WTC11 (cell line): ENCODE data around the gene OST4. TPM values are rescaled to one million over a fixed set of nuclear protein-coding genes. Genes with fewer than 3 reads are reported as not detected.

Source experiments
- ATAC-seq: fragments of 200-7000 bp; cut with Tn5 transposase; 2 replicates; pipeline ENCODE4 v1.10.0; 2021; ENCODE audit warnings: mild to moderate bottlenecking, moderate library complexity
- CTCF ChIA-PET: fragments of 300-600 bp; sonication (Branson Sonifier 250); formaldehyde crosslinking; loops from one replicate; lab custom pipeline; 2021; ENCODE audit warnings: antibody characterized with exemption; lab: Charles Lee
- POLR2A ChIA-PET: fragments of 350-600 bp; sonication (Branson Sonifier 250); formaldehyde crosslinking; loops from one replicate; lab custom pipeline; 2021; ENCODE audit warnings: antibody characterized with exemption; lab: Charles Lee
- DNase-seq: peaks from one replicate; pipeline ENCODE4 v3.0.0; 2021; ENCODE audit warnings: low spot score
- H3K27ac Mint-ChIP-seq: 2 replicates; pipeline ENCODE4 v1.8.0; 2021; ENCODE audit warnings: mixed read lengths
- H3K27me3 Mint-ChIP-seq: 2 replicates; pipeline ENCODE4 v1.8.0; 2021; ENCODE audit warnings: low read depth, mild to moderate bottlenecking, moderate library complexity, mixed read lengths
- H3K36me3 Mint-ChIP-seq: 2 replicates; pipeline ENCODE4 v1.8.0; 2021; ENCODE audit warnings: mixed read lengths
- H3K4me1 Mint-ChIP-seq: 2 replicates; pipeline ENCODE4 v1.8.0; 2022; ENCODE audit warnings: mixed read lengths
- H3K4me3 Mint-ChIP-seq: 2 replicates; pipeline ENCODE4 v1.8.0; 2021; ENCODE audit warnings: mild to moderate bottlenecking, moderate library complexity, mixed read lengths
- H3K9me3 Mint-ChIP-seq: 2 replicates; pipeline ENCODE4 v1.8.0; 2021; ENCODE audit warnings: mixed read lengths
- CBFB ChIP-seq: sonication (generic); formaldehyde crosslinking; IDR thresholded peaks from 2 replicates; pipeline ENCODE4 v1.8.1; 2022; ENCODE audit warnings: mild to moderate bottlenecking, low read depth, missing genetic modification reagents
- ETV6 ChIP-seq: sonication (generic); formaldehyde crosslinking; IDR thresholded peaks from 2 replicates; pipeline ENCODE4 v1.8.1; 2022; ENCODE audit warnings: mild to moderate bottlenecking, missing genetic modification reagents
- GRHL2 ChIP-seq: fragments of 250-450 bp; sonication (Bioruptor Pico); IDR thresholded peaks from 2 replicates; pipeline ENCODE4 v1.8.0; 2022; ENCODE audit warnings: mild to moderate bottlenecking, moderate library complexity; ENCODE audit not compliant: insufficient replicate concordance, severe bottlenecking
- JAZF1 ChIP-seq: fragments of 250-450 bp; sonication (Bioruptor Pico); IDR thresholded peaks from 2 replicates; pipeline ENCODE4 v1.9.0; 2021; ENCODE audit warnings: moderate library complexity, mild to moderate bottlenecking, inconsistent platforms
- JUN ChIP-seq: sonication (generic); formaldehyde crosslinking; IDR thresholded peaks from 2 replicates; pipeline ENCODE4 v1.8.0; 2023; ENCODE audit warnings: mild to moderate bottlenecking, missing genetic modification reagents
- OVOL2 ChIP-seq: fragments of 250-450 bp; sonication (Bioruptor Pico); IDR thresholded peaks from 2 replicates; pipeline ENCODE4 v1.9.0; 2021; ENCODE audit warnings: mild to moderate bottlenecking, borderline replicate concordance
- SP1 ChIP-seq: sonication (generic); formaldehyde crosslinking; conservative IDR thresholded peaks from 2 replicates; pipeline ENCODE4 v1.8.1; 2022; ENCODE audit warnings: missing genetic modification reagents
- TCF7 ChIP-seq: sonication (generic); formaldehyde crosslinking; IDR thresholded peaks from 2 replicates; pipeline ENCODE4 v1.8.0; 2022; ENCODE audit warnings: mild to moderate bottlenecking, low read depth, missing genetic modification reagents, moderate library complexity
- TP53 ChIP-seq: sonication (generic); formaldehyde crosslinking; IDR thresholded peaks from 2 replicates; pipeline ENCODE4 v1.8.1; 2023; ENCODE audit warnings: mild to moderate bottlenecking, missing genetic modification reagents
- ZBTB21 ChIP-seq: sonication (generic); formaldehyde crosslinking; IDR thresholded peaks from 2 replicates; pipeline ENCODE4 v1.8.1; 2023; ENCODE audit warnings: mild to moderate bottlenecking, missing genetic modification reagents, borderline replicate concordance
- ZNF121 ChIP-seq: sonication (generic); formaldehyde crosslinking; IDR thresholded peaks from 2 replicates; pipeline ENCODE4 v1.8.0; 2023; ENCODE audit warnings: missing genetic modification reagents
- ZNF232 ChIP-seq: sonication (generic); formaldehyde crosslinking; IDR thresholded peaks from 2 replicates; pipeline ENCODE4 v1.8.0; 2022; ENCODE audit warnings: mild to moderate bottlenecking, missing genetic modification reagents
- ZNF423 ChIP-seq: fragments of 250-450 bp; sonication (Bioruptor Pico); IDR thresholded peaks from 2 replicates; pipeline ENCODE4 v2.1.2; 2022; ENCODE audit warnings: mild to moderate bottlenecking, moderate library complexity
- total RNA-seq: library from RNA; stranded (reverse); gene quantifications from 3 replicates; pipeline ENCODE4 v1.2.3, GENCODE V29; 2021
- TF ChIP-seq, protein P1 (sequence below): sonication (generic); formaldehyde crosslinking; IDR thresholded peaks from 2 replicates; pipeline ENCODE4 v1.8.1; 2023; ENCODE audit warnings: mild to moderate bottlenecking, missing genetic modification reagents, moderate library complexity
- TF ChIP-seq, protein P2 (sequence below): sonication (generic); formaldehyde crosslinking; IDR thresholded peaks from 2 replicates; pipeline ENCODE4 v1.8.1; 2023; ENCODE audit warnings: mild to moderate bottlenecking, missing genetic modification reagents, moderate library complexity
- TF ChIP-seq, protein P3 (sequence below): sonication (generic); formaldehyde crosslinking; IDR thresholded peaks from 2 replicates; pipeline ENCODE4 v1.8.1; 2022; ENCODE audit warnings: missing genetic modification reagents, borderline replicate concordance
- TF ChIP-seq, protein P4 (sequence below): fragments of 200-600 bp; IDR thresholded peaks from 2 replicates; pipeline ENCODE4 v1.8.0; 2022; ENCODE audit warnings: antibody characterized with exemption
- TF ChIP-seq, protein P5 (sequence below): sonication (generic); formaldehyde crosslinking; IDR thresholded peaks from 2 replicates; pipeline ENCODE4 v1.8.1; 2023; ENCODE audit warnings: mild to moderate bottlenecking, missing genetic modification reagents
- TF ChIP-seq, protein P6 (sequence below): sonication (generic); formaldehyde crosslinking; IDR thresholded peaks from 2 replicates; pipeline ENCODE4 v1.8.1; 2022; ENCODE audit warnings: low read depth, missing genetic modification reagents, borderline replicate concordance
- TF ChIP-seq, protein P7 (sequence below): sonication (generic); formaldehyde crosslinking; conservative IDR thresholded peaks from 2 replicates; pipeline ENCODE4 v1.8.1; 2022; ENCODE audit warnings: mild to moderate bottlenecking, missing genetic modification reagents
- TF ChIP-seq, protein P8 (sequence below): fragments of 250-450 bp; sonication (Bioruptor Pico); conservative IDR thresholded peaks from 2 replicates; pipeline ENCODE4 v1.9.0; 2021; ENCODE audit warnings: mild to moderate bottlenecking

The OST4 gene
- total RNA-seq, 1 experiment from 2014 or later, result 210 TPM

DNA sequence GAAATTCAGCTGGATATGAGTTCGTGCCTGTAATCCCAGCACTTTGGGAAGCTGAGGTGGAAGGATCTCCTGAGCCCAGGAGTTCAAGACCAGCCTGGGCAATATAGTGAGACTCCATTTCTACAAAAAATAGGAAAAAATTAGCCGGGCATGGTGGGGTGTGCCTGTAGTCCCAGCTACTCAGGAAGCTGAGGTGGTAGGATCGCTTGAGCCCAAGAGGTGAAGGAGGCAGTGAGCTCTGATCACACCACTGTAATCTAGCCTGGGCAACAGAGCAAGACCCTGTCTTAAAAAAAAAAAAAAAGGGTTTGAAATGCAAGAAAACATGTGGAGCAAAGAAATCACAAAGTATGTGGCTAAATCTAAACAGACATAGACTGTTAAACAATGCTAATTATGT lies 37.6 kb upstream of the OST4 start (continued):
- TF ChIP-seq, protein P1, sequence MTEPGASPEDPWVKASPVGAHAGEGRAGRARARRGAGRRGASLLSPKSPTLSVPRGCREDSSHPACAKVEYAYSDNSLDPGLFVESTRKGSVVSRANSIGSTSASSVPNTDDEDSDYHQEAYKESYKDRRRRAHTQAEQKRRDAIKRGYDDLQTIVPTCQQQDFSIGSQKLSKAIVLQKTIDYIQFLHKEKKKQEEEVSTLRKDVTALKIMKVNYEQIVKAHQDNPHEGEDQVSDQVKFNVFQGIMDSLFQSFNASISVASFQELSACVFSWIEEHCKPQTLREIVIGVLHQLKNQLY (CRISPR knock-in tag), result no peak
- TF ChIP-seq ZNF232 (CRISPR knock-in tag), result no peak

DNA sequence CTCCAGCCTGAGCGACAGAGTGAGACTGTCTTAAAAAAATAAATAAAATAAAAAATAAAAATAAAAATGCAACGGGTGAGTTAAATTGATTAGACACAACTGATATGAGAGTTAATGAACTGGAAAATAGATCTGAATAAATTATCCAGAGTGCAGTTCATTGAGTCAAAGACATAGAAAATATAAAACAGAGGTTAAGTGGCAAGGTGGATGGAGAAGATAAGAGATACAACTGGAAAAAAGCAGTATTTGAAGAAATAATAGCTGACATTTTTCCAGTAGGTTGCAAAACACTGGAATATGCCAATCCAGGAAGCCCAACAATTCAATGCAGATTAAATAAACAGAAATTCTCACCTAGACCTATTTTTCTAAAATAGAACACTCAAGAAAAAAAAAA lies 36.8 kb upstream of the OST4 start:
- Mint-ChIP-seq H3K4me1 (peaks cover 2% of the 10 kb centered on the region; the same call in 1 of the 2 replicates), H3K27me3 (0 out of 2 replicates have a peak, but pooled peaks cover 5% of the 10 kb centered on the region), H3K4me3 (no peak overlapping the region), H3K9me3 (no peaks in the 10 kb centered on the region), H3K27ac (no peak overlapping the region), H3K36me3 (no peaks in the 10 kb centered on the region)
- CTCF ChIA-PET, result interaction anchor here (1.2 to 1.9 kb wide), 2 partner anchors 25 to 62 kb away, joined by 4 to 9 read pairs; no protein-coding TSS in a partner anchor
- TF ChIP-seq, protein P2, sequence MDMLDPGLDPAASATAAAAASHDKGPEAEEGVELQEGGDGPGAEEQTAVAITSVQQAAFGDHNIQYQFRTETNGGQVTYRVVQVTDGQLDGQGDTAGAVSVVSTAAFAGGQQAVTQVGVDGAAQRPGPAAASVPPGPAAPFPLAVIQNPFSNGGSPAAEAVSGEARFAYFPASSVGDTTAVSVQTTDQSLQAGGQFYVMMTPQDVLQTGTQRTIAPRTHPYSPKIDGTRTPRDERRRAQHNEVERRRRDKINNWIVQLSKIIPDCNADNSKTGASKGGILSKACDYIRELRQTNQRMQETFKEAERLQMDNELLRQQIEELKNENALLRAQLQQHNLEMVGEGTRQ, result no peak
- TF ChIP-seq JUN (CRISPR knock-in tag) (no peak), CBFB (CRISPR knock-in tag) (no peak), ZBTB21 (no peak), ZNF121 (no peak), ZNF423 (no peak), GRHL2 (CRISPR knock-in tag) (no peak), OVOL2 (CRISPR knock-in tag) (no peak), JAZF1 (CRISPR knock-in tag) (no peak), TCF7 (CRISPR knock-in tag) (no peak), SP1 (CRISPR knock-in tag) (no peak), ETV6 (CRISPR knock-in tag) (no peak), TP53 (CRISPR knock-in tag) (no peak)
- TF ChIP-seq, protein P3, sequence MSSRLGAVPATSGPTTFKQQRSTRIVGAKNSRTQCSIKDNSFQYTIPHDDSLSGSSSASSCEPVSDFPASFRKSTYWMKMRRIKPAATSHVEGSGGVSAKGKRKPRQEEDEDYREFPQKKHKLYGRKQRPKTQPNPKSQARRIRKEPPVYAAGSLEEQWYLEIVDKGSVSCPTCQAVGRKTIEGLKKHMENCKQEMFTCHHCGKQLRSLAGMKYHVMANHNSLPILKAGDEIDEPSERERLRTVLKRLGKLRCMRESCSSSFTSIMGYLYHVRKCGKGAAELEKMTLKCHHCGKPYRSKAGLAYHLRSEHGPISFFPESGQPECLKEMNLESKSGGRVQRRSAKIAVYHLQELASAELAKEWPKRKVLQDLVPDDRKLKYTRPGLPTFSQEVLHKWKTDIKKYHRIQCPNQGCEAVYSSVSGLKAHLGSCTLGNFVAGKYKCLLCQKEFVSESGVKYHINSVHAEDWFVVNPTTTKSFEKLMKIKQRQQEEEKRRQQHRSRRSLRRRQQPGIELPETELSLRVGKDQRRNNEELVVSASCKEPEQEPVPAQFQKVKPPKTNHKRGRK (CRISPR knock-in tag), result no peak
- TF ChIP-seq, protein P4, sequence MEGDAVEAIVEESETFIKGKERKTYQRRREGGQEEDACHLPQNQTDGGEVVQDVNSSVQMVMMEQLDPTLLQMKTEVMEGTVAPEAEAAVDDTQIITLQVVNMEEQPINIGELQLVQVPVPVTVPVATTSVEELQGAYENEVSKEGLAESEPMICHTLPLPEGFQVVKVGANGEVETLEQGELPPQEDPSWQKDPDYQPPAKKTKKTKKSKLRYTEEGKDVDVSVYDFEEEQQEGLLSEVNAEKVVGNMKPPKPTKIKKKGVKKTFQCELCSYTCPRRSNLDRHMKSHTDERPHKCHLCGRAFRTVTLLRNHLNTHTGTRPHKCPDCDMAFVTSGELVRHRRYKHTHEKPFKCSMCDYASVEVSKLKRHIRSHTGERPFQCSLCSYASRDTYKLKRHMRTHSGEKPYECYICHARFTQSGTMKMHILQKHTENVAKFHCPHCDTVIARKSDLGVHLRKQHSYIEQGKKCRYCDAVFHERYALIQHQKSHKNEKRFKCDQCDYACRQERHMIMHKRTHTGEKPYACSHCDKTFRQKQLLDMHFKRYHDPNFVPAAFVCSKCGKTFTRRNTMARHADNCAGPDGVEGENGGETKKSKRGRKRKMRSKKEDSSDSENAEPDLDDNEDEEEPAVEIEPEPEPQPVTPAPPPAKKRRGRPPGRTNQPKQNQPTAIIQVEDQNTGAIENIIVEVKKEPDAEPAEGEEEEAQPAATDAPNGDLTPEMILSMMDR, result no peak
- TF ChIP-seq, protein P5, sequence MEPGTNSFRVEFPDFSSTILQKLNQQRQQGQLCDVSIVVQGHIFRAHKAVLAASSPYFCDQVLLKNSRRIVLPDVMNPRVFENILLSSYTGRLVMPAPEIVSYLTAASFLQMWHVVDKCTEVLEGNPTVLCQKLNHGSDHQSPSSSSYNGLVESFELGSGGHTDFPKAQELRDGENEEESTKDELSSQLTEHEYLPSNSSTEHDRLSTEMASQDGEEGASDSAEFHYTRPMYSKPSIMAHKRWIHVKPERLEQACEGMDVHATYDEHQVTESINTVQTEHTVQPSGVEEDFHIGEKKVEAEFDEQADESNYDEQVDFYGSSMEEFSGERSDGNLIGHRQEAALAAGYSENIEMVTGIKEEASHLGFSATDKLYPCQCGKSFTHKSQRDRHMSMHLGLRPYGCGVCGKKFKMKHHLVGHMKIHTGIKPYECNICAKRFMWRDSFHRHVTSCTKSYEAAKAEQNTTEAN, result no peak
- TF ChIP-seq, protein P6, sequence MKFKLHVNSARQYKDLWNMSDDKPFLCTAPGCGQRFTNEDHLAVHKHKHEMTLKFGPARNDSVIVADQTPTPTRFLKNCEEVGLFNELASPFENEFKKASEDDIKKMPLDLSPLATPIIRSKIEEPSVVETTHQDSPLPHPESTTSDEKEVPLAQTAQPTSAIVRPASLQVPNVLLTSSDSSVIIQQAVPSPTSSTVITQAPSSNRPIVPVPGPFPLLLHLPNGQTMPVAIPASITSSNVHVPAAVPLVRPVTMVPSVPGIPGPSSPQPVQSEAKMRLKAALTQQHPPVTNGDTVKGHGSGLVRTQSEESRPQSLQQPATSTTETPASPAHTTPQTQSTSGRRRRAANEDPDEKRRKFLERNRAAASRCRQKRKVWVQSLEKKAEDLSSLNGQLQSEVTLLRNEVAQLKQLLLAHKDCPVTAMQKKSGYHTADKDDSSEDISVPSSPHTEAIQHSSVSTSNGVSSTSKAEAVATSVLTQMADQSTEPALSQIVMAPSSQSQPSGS, result no peak
- TF ChIP-seq, protein P7, sequence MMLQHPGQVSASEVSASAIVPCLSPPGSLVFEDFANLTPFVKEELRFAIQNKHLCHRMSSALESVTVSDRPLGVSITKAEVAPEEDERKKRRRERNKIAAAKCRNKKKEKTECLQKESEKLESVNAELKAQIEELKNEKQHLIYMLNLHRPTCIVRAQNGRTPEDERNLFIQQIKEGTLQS (CRISPR knock-in tag), result no peak
- TF ChIP-seq, protein P8, sequence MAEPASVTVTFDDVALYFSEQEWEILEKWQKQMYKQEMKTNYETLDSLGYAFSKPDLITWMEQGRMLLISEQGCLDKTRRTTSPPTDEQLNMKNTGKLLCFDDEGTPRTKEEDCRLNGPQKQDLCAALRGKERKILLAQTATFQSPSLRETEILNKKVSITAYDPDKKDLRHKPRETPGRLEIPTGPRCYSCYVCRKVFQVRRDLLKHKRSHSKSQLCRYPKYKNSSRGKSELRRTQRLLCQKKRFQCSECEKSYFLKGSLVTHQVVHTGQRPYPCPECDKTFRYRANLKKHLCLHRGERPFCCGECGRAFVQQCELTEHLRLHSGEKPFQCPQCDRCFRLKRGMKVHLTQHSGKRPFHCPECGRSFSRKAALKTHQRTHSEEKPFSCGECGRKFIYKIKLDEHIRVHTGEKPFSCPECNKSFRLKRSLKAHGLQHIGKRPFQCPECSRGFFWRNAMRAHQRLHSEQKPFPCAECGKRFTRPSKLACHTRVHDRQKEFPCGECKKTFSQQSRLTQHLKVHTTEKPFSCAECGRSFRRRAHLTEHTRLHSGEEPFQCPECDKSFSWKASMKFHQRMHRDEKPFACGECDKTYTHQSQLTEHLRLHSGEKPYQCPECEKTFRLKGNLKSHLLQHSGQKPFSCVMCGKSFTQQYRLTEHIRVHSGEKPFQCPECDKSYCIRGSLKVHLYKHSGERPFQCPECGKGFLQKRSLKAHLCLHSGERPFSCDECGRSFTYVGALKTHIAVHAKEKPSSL (CRISPR knock-in tag), result no peak
- no peak for DNase-seq
- ATAC-seq, result no peak
- POLR2A ChIA-PET, result no interaction called here
